MV-4-11 (cell line): Measurements from ENCODE around the gene SYT11.
A peak's percentile ranks its signal among the peaks of the same experiment; 100 is the strongest.
"Not testable (repeated sequence)": the region's sequence is repeated elsewhere in the genome, so short reads cannot be mapped to it uniquely, and the experiment has no call there.

ENCODE experiments used
- DNase-seq: peaks from one replicate; lab custom pipeline; 2025; lab: John Stamatoyannopoulos, UW

SYT11 gene

DNA sequence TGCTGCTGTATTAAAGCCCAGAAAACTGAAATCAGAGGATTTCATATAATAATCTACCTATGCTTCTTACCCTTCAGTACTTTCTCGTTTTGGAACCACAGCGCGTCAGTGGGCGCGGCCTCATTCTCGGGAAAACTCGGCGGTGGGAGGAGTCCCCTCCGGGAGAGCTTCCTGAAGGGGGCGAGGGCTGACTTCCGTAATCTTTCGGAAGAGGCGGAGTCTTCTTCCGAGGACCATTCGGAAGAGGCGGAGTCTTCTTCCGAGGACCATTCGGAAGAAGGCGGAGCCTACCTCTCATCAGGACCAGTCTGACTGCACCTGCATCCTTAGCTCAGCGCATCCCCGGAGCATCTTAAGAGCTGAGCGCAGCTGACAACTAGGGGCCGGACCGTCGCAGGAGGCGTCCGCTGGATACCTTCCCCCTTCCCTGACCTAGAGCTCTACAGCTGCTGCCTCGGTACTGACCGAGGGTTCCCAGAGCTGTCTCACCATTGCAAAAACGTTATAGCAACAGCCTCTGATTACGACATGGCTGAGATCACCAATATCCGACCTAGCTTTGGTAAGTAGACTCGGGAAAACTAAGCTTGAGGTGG is at the start of gene SYT11:
Gene SYT11 (plus strand): TSS at position 334 of the 596 bp plus-strand sequence. CDS start 195 bp downstream, at position 529.
- DNase-seq, result peak; percentile 97

DNA sequence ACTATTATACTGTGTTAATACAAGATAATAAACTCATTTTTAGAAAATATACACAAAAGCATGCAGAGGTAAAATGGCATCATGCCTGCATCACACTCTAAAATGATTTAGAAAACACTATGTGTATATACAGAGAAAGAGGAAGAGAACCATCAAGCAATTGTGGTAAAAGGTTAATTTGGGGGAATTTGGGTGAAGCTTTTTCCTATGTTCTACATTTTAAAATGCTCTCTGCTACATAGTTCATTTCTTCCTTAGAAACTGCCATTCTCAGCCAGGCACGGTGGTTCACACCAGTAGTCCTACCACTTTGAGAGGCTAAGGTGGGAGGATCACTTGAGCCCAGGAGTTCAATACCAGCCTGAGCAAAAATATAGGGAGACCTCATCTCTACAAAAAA is 46.5 kb upstream of the SYT11 start:
- peak; percentile 13 for DNase-seq

GRCh38 chr1:155813672-155814071 is 45.7 kb upstream of the SYT11 start:
- no peak for DNase-seq

- no peak for DNase-seq
Observed at GRCh38 chr1:155816351-155816750, 43.0 kb upstream of the SYT11 start.

GRCh38 chr1:155827450-155827849 is 31.9 kb upstream of the SYT11 start:
- DNase-seq, result no peak

GRCh38 chr1:155831279-155831976 is 27.9 kb upstream of the SYT11 start:
- no peak for DNase-seq

DNA sequence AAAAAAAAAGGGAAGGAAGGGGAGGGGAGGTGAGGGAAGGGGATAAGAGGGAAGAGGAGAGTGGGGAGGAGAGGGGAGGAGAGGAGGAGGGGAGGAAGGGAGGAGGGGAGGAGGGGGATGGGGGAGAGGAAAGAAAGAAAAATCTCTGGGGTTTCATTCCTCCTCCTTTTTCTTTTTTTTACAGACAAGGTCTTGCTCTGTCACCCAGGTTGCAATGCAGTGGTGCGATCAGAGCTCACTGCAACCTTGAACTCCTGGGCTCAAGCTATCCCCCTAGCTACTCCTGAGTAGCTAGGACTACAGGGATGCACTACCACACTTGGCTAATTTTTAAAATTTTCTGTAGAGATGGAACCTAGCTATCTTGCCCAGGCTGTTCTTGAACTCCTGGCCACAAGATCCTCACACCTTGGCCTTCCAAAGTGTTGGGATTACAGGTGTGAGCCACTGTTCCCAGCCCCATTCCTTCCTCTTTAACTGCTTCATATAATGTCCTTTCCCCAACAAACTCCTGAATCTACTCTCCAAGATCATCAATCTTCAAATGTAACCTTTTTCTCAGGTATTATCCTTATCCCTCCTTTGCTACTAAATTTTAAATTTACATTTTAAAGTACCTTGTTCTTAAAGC is 25.6 kb upstream of the SYT11 start:
- DNase-seq, result no peak

GRCh38 chr1:155834296-155834926 is 25.0 kb upstream of the SYT11 start:
- peak; percentile 45 for DNase-seq

- DNase-seq, result not testable (repeated sequence)
Observed at GRCh38 chr1:155834927-155835399, 24.4 kb upstream of the SYT11 start.

DNA sequence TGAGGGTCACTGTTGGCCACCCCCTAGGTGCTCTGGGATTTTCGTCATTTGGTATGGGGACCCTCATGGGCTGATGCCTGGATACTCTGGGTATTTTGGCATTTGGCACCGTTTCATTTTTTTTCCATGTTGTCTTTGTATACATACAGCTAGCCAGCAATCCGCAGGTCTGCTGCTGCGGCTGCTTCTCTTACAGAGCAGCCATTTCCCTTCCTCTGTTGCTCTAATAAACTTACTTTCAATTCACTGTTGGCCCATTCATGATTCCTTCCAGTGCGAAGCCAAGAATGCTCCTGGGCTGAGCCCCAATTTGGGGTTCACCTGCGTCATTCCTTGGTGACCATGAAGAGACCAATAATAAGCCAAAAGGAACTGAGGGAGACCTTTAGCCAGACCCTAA is 23.8 kb upstream of the SYT11 start:
- no peak for DNase-seq

- no peak for DNase-seq
Observed at GRCh38 chr1:155840386-155840785, 19.0 kb upstream of the SYT11 start.

DNA sequence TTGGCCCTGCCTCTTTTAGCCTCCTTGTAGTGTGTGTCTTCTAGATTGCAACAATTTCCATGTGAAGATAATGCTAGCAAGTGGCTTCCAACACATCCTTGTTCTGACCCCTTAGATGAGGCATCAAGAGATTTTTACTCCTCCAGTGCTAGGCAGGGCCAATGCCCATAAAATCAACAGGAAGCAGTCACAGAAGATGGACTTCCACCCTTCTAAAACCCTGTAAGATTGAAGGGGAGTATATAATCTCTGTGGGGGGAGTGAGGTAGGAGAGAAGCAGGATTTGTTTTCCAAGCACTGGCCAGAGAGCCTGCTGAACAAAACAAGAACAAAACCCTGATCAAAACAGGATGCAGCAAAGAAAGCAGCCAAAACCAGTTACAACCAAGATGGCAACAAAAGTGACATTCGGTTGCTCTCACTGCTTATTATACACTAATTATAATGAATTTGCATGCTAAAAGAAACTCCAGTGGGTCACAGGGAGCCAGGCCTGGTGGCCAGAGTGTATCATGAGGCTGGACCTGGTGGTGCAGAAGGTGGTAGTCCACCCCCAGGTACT is 14.4 kb upstream of the SYT11 start:
- no peak for DNase-seq

- no peak for DNase-seq
Observed at GRCh38 chr1:155847823-155848529, 11.4 kb upstream of the SYT11 start.

- no peak for DNase-seq
Observed at GRCh38 chr1:155850345-155850744, 9.0 kb upstream of the SYT11 start.

DNA sequence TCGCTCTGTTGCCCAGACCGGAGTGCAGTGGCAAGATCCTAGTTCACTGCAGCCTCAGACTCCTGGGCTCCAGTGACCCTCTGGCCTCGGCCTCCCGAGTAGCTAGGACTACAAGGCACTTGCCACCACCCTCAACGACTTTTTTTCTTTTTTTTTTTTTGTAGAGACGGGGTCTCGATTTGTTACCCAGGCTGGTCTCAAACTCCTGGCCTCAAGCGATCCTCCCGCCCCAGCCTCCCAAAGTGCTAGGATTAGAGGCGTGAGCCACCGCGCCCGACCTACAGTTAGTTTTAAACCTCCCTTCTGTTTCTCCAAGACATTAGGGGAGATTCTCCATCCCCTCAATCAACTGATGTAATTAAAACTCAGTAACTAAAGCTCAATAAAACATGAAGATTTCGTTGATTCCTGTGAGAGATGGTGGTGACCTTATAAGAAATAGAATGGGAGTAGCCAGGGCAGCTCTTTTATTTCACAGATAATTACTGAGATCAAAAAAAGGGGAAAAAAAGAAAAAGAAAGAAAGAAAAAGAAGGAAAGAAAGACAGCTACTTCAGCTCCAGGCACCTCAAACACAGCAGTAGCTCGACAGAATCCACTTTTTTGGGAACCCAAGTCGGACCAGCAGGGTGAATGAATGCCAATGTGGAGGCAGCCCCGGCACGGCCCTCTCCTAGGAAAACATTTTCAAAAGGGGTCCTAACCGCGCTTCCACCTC is 3.0 kb upstream of the SYT11 start:
- no peak for DNase-seq

GRCh38 chr1:155856975-155857930 is 2.1 kb upstream of the SYT11 start, which contains the start of gene GON4L:
Gene GON4L (minus strand): TSS chr1:155857214. CDS start chr1:155853780, 3,434 bp downstream.
- peak; percentile 94 for DNase-seq

DNA sequence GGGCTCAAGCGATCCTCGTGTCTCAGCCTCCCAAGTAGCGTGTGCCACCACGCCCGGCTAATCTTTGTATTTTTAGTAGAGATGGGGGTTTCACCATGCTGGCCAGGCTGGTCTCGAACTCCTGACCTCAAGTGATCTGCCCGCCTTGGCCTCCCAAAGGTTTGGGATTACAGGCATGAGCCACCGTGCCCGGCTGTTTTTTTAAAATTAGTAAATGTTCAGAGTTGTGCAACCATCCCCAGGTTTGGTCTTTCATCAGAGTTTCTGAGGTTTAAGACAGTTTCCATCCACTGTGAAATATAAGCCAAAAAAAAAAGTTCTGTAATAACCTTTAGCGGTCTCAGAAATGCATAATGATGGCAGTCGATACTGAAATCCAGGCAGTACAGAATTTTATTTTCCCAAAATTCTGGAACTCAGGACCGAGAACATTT is 550 bp upstream of the SYT11 start:
- peak; percentile 94 for DNase-seq

DNA sequence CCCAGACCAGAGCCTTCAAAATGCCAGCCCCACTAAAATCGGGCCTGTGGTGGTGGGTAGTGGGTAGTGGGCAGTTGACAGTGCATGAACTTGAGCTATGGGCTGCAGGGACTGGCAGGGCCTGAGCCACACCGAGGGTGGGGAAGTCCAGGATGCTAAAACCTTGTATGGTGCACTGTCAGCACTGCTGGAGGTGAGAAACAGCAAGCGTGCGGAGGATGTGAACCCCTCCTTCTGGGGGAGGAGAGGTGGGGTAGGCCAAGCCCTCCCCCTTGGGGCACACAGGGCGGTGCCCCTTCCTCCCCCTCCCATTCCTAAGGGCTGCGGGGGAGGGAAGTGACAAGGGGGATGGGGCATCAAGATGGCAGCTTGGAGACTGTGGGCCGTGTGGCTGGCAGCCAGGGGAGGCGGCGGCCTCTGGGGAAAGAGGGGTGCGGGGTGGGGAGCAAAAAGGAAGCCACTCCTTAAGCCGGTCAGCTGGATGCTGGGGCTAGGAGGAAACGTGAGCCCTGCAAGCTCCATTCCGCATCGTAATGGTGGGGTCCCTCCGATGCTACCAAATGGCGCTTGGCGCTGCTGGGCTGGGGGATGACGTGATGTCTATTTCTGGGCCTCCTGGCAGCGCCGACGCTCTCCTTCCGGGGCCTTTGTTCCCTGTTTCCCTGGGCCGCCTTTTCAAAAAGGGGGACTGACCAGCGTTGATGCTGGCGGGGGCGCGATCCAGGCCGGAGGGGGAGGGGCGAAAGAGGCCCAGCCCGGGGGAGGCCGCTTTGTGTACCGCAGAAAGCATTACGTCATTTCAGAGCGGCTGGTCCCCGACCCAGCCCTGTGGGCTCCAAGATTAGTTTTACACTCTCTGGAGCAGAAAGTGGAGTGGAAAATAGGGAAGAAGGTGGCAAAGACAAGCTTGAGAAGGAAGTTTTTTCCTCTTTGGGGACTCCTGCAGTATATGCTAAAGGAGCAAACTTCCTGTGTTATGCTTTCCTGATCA is 809 bp downstream of the SYT11 start:
- DNase-seq, result peak; percentile 60
